Stimulated activated CD4-positive, alpha-beta T cell treated with anti-CD3 and anti-CD28 coated beads, Interleukin-2, amount 100 ng/mL, for 48 hours (primary cell): ENCODE results near the gene F3.
"Not testable (repeated sequence)": the region's sequence is repeated elsewhere in the genome, so short reads cannot be mapped to it uniquely, and the experiment has no call there.

Experiments used
- DNase-seq, 2 donors: peaks; one replicate each; pipeline ENCODE4 v3.0.0-alpha.2; 2020

F3 gene

DNA sequence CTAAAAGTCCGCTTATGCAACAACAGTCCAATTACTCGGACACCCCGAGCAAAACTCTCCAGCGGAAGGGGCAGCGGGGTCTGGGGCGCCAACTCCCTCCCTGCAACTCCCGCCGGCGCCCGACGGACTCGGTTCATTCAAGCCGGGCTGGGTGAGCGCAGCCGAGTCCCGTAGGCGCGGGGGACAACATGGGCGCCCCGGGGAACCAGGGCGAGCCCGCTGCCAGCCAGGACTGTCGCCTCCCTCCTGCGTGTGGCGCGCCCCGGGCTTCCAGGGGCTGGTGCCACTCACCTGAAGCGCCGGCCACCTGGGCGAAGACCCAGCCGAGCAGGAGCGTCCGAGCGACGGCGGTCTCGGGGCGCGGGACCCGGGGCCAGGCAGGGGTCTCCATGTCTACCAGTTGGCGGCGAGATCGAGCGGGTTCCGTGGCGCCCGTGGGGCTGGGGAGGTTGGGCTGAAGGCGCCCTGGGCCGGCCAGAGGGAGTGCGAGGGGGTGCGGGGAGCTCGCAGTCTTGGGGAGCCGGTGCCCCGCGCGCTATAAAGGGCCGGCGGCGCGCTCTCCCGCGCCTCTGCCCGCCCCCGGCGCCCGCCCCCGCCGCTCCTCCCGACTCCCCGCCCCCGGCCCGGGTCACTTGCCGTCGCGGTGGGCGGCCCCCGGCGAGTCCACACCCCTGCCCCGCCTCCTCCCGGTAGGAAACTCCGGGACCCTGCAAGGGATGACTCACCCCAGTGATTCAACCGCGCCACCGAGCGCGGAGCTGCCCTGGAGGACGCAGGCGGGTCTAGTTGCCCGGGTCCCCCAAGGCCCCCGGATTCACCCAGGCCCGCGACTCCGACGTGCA lies at the start of gene F3:
TSS of gene F3 (minus strand) at position 514 of the 842 bp plus-strand sequence. CDS start at position 391, 123 bp downstream.
- peak; percentile 63 to 65 for DNase-seq

DNA sequence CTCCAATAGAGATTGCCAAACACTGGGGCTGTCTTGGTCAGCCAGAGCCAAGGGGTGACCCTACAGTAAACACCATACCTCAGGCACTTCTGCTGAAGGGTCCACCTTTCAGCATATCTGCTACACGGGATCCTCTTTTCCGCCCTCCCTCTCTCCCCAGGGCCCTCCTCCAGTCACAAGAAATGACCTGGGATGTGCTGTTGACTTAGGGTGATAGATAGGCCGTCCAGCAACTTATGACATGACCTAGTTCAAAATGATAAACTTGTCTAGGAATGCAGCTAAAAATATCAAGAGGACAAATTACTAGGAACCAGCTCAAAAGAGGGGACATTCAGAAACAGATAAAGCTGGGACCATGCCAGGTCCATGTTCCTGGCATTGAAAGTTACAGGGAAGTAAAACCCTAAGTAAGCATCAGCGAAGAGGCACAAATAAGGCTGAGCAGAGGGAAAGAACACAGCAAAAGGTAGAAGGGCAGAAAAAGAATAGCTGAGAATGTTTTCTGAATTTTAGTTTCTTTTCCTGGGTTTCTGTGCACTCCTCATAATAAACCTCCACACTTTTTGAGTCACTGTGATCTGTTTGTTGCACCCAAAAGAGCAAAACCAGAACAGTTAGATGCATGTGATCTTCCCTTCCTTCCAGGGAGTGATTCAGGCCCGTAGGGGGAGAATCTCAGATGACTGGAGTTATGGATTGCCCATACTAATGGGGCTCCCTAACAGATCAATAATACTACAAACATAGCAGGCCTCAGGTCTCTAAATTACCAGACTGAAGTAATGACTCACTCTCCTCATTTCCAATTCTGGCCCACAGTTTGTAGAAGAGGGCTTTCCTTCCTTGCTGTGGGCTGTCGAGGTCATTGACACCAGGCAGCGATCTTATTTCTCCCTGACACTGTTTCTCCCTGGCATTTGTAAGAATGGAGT lies 48.9 kb upstream of the F3 start:
- no peak for DNase-seq

DNA sequence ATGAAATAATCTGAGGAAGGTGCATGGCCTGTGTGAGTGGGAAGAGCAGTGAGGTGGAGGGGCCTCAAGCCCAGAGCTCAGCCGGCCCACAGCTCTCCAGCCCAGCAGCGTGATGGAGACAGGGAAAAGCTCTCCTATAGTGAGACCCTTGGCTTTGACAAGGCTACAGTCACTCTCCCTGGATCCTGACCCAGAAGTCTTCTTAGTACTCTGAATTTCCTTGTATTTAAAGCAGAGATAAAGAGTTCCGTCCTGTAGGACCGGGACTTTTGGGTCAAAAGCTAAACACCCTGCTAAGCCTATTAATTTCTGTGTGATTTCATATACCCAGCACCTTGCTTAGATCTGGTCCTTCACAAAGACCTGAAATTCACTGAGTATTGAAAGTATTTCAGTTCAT lies 48.2 kb upstream of the F3 start:
- DNase-seq: no peak

- no peak for DNase-seq
Measured at GRCh38 chr1:94582565-94582964, 41.0 kb upstream of the F3 start.

DNA sequence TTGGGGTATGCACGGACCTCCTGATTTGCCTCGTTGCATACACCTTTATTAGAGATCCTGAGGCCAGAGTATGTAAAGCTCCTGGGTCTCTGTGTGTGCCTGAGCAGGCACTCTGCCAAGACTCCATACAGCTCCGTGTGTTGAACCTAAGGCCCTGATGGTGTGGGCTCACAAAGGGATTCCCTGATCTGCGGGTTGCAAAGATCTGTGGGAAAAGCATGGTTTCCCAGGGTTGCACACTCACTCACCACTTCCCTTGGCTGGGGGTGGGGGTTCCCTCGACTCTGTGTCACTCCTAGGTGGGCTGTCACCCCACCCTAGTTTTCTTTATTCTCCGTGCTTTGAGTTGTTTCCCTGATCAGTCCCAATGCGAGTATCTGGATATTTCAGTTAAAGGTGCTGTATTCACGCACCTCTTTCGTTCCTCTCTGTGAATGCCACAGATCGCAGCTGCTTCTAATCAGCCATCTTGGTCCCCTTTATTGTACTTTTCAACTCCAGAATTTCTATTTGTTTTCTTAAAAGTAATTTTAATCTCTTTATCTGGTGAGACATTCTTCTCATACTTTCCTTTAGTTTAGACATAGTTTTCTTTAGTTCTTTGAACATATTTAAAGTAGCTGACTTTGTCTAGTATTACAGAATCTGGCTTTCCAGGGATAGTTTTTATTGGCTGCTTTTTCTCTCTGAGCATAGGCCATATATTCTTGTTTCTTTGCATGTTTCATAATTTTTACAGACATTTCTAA lies 39.0 kb upstream of the F3 start:
- no peak for DNase-seq

- DNase-seq: no peak
Measured at GRCh38 chr1:94579876-94580294, 38.3 kb upstream of the F3 start.

- DNase-seq: no peak
Measured at GRCh38 chr1:94578856-94579255, 37.3 kb upstream of the F3 start.

DNA sequence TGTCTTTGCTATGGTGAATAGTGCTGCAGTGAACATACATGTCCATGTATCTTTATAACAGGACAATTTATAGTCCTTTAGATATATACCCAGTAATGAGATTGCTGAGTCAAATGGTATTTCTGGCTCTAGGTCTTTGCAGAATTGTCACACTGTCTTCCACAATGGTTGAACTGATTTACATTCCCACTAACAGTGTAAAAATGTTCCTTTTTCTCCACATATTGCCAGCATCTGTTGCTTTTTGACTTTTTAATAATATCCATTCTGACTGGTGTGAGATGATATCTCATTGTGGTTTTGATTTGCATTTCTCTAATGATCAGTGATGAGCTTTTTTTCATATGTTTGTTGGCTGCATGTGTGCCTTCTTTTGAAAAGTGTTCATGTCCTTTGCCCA lies 32.4 kb upstream of the F3 start:
- not testable (repeated sequence) for DNase-seq

- DNase-seq: no peak
Measured at GRCh38 chr1:94572780-94573179, 31.2 kb upstream of the F3 start.

DNA sequence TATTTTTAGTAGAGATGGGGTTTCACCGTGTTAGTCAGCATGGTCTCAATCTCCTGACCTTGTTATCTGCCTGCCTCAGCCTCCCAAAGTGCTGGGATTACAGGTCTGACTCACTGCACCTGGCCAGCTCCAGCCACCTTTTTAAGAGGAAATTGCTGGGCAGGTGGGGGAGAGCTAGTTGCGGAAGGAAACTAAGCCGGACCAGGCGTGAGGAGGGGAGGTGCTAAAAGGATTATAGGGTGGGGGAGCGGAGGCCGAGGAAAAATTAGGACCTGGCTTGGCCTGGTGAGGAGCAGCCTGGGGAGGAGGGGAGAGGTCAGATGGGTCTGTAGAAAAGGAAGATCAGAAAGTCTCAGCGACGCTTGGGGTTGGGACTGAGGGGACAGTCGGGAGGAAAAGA lies 29.4 kb upstream of the F3 start:
- DNase-seq: not testable (repeated sequence)

GRCh38 chr1:94568806-94569205 lies 27.2 kb upstream of the F3 start:
- DNase-seq: not testable (repeated sequence)

- DNase-seq: not testable (repeated sequence)
Measured at GRCh38 chr1:94567975-94568607, 26.5 kb upstream of the F3 start.

GRCh38 chr1:94566436-94566835 lies 24.9 kb upstream of the F3 start:
- not testable (repeated sequence) for DNase-seq

- DNase-seq: no peak
Measured at GRCh38 chr1:94565901-94566300, 24.3 kb upstream of the F3 start.

GRCh38 chr1:94562519-94563260 lies 21.1 kb upstream of the F3 start:
- DNase-seq: no peak

DNA sequence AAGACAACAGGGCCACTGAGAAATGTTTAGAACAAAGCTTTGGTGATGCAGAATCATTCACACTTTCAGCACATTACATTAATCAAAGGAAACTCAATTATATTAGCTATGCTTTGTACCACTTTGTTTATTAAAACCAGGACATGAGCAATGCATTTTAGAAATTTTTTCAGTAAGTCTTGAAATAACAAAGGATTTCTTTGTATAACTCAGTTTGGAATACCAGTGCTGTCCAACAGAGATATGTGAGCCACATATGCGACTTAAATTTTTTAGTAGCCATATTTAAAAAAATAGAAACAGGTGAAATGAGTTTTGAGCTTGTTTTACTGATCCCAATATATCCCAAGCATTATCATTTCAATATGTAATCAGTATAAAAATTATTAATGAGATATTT lies 18.8 kb upstream of the F3 start:
- no peak for DNase-seq

DNA sequence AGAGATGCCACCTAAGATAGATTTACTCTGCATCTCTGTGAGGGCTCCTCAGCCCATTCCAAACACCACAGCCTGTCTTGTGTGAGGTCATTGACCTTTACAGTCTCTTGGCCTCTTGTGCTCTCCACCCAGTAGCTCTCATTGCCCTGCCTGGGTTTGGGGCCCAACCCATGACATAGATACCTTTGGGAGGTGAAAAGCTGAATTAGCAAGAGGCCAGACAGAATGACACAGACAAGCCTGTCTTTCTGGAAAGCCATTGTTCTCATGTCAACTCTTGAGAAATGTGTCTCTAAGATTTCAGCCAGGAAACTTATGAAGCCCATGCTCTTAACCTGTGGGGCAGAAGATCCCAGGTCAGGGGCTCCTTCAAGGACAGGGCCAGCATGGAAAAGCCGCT lies 18.4 kb upstream of the F3 start:
- no peak for DNase-seq

- no peak for DNase-seq
Measured at GRCh38 chr1:94555091-94555490, 13.5 kb upstream of the F3 start.

DNA sequence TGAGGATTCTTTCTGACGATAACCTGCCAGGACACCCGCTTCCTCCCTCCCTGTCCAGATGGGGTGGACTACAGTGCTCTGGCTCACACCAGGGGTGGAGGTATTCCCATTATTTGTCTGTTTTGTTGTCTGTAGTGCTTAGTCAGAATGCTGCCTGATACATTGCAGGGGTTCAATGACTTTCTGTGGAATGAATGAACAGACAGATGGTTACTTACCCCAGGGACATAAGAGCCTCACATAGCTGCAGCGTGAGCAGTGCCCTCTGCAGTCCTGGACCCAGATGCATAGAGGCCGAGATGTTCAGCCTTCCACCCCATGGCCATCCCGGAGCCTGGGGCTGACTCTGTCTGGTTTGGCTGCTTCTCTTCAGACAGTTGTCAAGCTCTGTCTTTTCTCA lies 13.0 kb upstream of the F3 start:
- no peak for DNase-seq

DNA sequence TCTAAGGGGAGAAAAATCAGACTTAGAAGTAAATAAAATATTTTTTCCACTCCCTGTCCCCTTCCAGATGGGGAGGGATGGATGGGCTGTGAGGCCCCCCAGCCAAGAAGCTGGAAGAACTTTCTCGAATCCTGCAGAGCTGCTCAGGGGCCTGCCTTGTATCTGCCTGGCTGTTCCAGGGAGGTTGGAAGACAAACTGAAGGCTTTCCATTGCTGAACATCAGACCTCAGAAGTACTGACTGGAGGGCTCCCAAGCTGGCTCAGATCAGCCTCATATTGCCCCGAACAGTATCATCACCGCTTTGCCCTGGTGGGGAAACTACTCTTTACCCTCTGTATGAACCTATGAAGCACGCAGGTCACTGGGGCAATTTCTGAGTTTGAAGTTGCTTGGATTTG lies 12.4 kb upstream of the F3 start:
- no peak for DNase-seq

GRCh38 chr1:94553323-94553730 lies 11.8 kb upstream of the F3 start:
- no peak for DNase-seq

GRCh38 chr1:94552071-94552586 lies 10.6 kb upstream of the F3 start:
- no peak for DNase-seq
